Erythroblast (primary cell): ENCODE data around the gene CPB1.

ENCODE experiments used
- GATA1 ChIP-seq: IDR thresholded peaks from 2 replicates; pipeline ENCODE4 v1.6.1; 2011; ENCODE audit warnings: low read depth, mild to moderate bottlenecking, control low read depth, low read length, moderate library complexity
- POLR2A ChIP-seq: IDR thresholded peaks from 2 replicates; pipeline ENCODE4 v1.6.1; 2011; ENCODE audit warnings: mild to moderate bottlenecking, low read length

DNA sequence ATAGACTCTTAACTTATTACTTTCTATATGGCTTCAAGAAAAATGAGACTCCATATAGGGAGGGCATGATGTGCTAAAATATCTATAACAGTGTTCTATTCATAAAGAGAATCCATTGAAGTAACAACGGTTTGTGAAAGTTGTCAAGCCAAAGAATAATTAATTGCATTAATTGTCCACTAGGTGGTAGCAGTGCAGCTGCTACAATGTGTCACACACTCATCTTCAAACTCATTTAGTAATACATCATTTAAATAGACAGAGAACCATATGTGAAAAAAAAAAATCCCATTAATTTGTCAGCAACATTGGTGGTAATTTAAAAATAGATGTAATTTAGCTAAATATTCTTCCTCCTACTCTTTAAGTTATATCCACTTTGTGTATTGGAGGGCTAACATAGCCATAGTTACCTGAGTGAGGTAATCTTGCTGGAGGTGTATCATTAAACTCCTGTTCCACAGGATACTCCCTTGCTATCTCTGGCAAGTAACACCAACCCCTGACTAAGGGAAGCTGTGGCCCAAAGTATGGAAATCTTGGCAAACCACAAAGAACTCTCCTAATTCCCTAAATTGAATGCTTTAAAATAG lies 33.8 kb downstream of the CPB1 start:
- no peak for TF ChIP-seq POLR2A
- TF ChIP-seq GATA1 = no peak
